Measurements from ENCODE around the gene RALGPS1. TPM values are rescaled to one million over a fixed set of nuclear protein-coding genes. Genes with fewer than 3 reads are reported as not detected.

Gene RALGPS1
- total and polyA plus RNA-seq, 7 donors, result 3.9 to 7.7 (median 5.4) TPM

- ATAC-seq, result no peak
- 87 to 97% (median 89%) methylated on average over 4 of the region's 4 CpGs for WGBS, 3 donors
- Histone ChIP-seq H3K36me3 (ENCODE audit: insufficient read depth in 1 of 2, low read depth in 1 of 2) (no peaks in the 10 kb centered on the region), H3K4me1 (no peaks in the 10 kb centered on the region), H3K27ac (no peak overlapping the region), H3K9me3 (no peaks in the 10 kb centered on the region), H3K27me3 (ENCODE audit: insufficient read depth in 3 of 3, low read length in 2 of 3) (no peaks in the 10 kb centered on the region), H3K4me3 (no peak overlapping the region)
- intact Hi-C loops (cut with DNase I), result no loop called here
- DNase-seq, result no peak
- TF ChIP-seq CTCF (IDR thresholded peaks at IDR 0.05), result no peak
These were observed 258.5 kb downstream of the RALGPS1 start for GRCh38 chr9:127173063-127173462.

- ATAC-seq, result no peak
- H3K9me3 ChIP-seq, result no peaks in the 10 kb centered on the region
- H3K27ac ChIP-seq, result no peak overlapping the region
These were observed 260.1 kb downstream of the RALGPS1 start for GRCh38 chr9:127174386-127175318.

GRCh38 chr9:127175319-127175715 lies 260.7 kb downstream of the RALGPS1 start:
- 93 to 94% (median 94%) methylated on average over 7 of the region's 7 CpGs for WGBS, 3 donors
- no peaks in the 10 kb centered on the region for H3K9me3 ChIP-seq
- no peaks in the 10 kb centered on the region for H3K4me1 ChIP-seq
- H3K36me3 ChIP-seq (ENCODE audit: insufficient read depth in 1 of 2, low read depth in 1 of 2), result no peaks in the 10 kb centered on the region
- no peak overlapping the region for H3K27ac ChIP-seq
- no peak overlapping the region for H3K4me3 ChIP-seq
- H3K27me3 ChIP-seq (ENCODE audit: insufficient read depth in 3 of 3, low read length in 2 of 3), result no peaks in the 10 kb centered on the region
- intact Hi-C loops (cut with DNase I), result no loop called here
- ATAC-seq (no peak), DNase-seq (no peak)
- no peak for TF ChIP-seq CTCF (IDR thresholded peaks at IDR 0.05)

More at GRCh38 chr9:127174386-127175318, 260.1 kb downstream of the RALGPS1 start:
- Histone ChIP-seq H3K27me3 (ENCODE audit: insufficient read depth in 3 of 3, low read length in 2 of 3) (no peaks in the 10 kb centered on the region), H3K4me3 (no peak overlapping the region), H3K36me3 (ENCODE audit: insufficient read depth in 1 of 2, low read depth in 1 of 2) (no peaks in the 10 kb centered on the region), H3K4me1 (no peaks in the 10 kb centered on the region)
- intact Hi-C loops (cut with DNase I), result no loop called here
- WGBS, 3 donors, result 87 to 88% (median 88%) methylated on average over 12 of the region's 12 CpGs
- no peak for DNase-seq
- TF ChIP-seq CTCF (IDR thresholded peaks at IDR 0.05), result no peak

- no peak for DNase-seq
- no peaks in the 10 kb centered on the region for H3K9me3 ChIP-seq
- no peaks in the 10 kb centered on the region for H3K36me3 ChIP-seq (ENCODE audit: insufficient read depth in 1 of 2, low read depth in 1 of 2)
- 82 to 87% (median 86%) methylated on average over 5 to 6 of the region's 6 CpGs for WGBS, 3 donors
- H3K4me1 ChIP-seq, result no peaks in the 10 kb centered on the region
- no peaks in the 10 kb centered on the region for H3K27me3 ChIP-seq (ENCODE audit: insufficient read depth in 3 of 3, low read length in 2 of 3)
- peak in 1 of 4 donors; percentile 7 for ATAC-seq
- H3K4me3 ChIP-seq, result no peak overlapping the region
- no peak overlapping the region for H3K27ac ChIP-seq
- intact Hi-C loops (cut with DNase I), result no loop called here
- no peak for TF ChIP-seq CTCF (IDR thresholded peaks at IDR 0.05)
These were observed 261.2 kb downstream of the RALGPS1 start for GRCh38 chr9:127175764-127176163.
